GM21825 (cell line): ENCODE measurements around the gene ZNF646.
A peak's percentile ranks its signal among the peaks of the same experiment; 100 is the strongest.
"Not testable (repeated sequence)": the region's sequence is repeated elsewhere in the genome, so short reads cannot be mapped to it uniquely, and the experiment has no call there.

ENCODE experiments used
- ATAC-seq: cut with Tn5 transposase; IDR thresholded peaks from one replicate; pipeline ENCODE4 v1.9.1; 2021; ENCODE audit warnings: mild to moderate bottlenecking, moderate library complexity; ENCODE audit not compliant: unreplicated experiment

Gene ZNF646

DNA sequence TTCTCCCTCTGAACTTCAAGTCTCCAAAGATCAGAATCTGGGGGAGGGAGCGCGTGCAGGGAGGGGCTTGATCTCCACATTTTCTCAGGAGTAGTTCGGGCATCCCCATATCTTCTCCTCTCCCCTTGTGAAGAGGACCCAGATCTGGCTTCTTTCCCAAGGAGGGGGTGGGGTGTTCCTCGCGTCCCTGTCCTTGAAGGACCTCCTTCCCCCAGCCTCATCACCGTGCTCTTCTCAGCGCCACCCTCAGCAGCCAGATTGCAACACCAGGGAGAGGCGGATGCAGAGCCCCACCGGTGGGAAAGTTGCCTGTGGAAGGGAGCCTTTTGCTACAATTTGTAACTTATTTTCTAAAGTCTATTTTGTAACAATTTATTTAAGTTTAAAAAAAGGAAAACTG lies 8.9 kb downstream of the ZNF646 start:
- no peak for ATAC-seq

- ATAC-seq: no peak
Observed at GRCh38 chr16:31083556-31083955, 9.3 kb downstream of the ZNF646 start.

DNA sequence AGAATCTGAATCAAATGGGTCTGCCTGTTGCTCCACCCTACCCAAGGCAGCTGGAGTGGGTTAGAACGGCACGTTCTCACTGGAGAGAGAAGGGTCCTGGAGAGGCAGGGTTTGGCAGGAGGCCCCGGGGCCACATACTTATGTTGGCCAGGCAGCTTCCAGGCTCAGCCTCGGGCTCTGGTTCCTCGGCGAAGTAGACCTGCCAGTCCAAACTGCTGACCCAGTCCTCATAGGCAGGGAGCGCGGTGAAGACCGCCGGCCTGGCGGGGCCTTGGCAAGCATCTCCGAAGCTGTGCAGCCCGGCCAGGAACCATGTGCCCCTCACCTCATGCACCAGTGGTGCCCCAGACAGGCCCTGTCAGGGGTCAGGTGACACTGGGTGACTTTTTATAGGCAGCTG lies 9.8 kb downstream of the ZNF646 start:
- ATAC-seq: no peak

DNA sequence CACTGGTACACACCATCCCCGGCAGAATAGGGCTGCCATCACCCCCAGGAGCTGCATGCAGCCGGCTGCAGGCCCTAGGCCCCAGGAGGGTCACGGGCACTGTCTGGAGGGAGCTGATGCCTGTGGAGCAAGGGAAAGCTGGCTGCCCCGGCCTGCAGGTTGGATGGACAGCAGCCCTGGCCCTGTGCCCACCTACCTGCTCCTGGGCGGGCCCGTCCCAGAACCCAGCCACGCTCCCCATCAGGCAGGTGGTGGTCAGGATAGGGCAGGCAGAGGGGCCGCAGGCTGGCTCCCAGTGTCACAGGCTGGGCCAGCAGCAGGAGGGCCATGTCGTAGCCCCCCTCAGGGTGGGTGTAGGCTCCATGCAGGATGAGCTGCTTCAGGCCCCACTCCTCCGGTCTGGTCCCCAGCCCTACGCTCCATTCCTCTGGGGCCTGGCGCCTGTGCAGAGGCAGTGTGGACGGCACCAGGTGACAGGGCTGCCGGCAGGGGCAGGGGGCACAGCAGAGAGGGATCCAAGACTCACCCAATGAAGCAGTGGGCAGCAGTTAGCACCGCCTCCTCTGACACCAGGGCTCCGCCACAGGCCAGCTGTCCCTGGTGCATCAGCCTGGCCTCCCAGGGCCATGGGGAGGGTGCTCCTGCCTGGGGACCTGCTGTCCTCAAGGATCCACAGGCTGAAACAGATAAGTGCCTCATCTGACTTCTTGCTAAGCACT lies 10.5 kb downstream of the ZNF646 start:
- no peak for ATAC-seq

DNA sequence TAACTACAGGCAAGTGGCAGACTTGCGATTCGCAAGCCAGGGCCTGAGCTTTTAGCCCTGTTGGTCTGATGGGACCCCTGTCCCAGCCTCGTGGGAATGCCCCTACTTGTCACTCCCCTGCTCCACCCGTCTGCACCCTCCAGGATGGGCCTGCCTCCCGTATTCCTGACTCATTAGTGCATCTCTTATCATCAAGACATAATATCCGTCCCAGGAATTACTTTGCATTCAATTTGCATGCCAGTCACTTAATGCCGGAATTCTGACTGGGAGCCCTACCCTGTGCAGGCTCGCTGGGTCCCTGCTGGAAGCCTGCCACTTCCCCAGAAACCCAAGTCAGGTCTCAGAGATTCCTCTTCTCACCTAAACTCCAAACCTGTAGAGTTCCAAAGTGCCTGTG lies 11.2 kb downstream of the ZNF646 start:
- no peak for ATAC-seq

DNA sequence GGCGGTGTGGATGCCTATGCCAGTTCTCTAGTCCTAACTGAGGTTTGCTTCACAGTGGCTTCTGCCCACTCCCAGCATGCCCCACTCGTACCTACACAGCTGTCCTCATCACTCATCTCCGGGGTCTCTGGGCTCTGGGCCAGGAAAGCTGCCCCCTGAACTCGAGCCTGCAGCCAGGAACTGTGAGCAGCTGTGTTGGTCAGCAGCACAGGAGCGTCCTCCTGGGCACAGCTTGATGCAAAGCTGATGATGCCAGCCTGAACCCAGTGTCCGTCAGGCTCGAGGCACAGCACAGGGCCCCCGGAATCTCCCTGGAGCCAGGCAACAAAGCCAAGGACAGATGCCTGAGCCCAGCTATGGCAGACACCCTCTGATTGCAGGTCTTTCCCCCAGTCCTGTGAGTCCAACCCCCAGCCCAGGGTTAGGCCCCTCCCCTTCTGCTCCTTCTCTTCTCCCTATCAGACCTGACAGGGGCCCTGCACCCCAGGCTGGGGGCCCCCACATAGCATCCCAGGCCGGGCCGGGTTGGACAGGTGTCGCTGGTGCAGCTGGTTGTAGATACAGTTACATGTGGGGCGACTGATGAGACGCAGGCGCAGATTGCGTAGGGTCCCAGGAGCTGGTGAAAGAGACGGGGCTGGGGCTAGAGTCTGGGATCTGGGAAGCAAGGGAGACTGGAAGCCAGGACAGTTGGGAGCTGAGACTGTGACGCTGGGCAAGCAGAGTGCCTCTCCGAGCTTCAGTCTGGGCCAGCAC lies 11.8 kb downstream of the ZNF646 start:
- ATAC-seq: no peak

DNA sequence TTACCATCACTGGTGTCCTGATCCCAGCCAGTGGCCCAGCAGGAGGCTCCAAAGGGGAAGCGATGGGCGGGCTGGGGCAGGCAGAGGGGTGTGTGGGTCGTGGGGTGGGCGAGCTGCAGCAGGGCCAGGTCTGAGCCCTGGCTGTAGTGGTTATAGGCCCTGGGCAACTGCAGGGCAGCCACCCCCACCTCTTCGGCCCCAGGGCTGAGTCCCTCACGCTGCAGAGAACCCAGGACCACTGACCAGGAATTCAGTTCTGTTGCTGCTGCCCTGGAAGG lies 12.3 kb downstream of the ZNF646 start:
- no peak for ATAC-seq

DNA sequence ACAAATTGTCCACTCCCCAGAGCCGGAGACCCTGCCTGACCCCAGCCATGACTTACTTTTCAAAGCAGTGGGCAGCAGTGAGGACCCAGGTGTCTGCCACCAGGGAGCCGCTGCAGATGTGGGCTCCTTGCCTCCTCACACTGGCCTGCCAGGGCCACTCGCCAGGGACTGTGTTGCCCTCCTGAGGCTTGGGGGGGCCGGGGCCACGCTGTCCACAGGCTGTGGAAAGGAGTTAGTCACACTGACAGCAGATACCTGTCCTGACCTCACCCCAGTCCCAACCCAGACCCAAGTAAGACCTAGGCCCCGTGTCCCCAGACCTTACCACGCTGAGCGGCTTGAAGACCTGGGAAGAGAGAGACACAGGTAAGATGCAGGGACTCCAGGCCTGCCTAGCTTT lies 13.3 kb downstream of the ZNF646 start:
- ATAC-seq: no peak

GRCh38 chr16:31087971-31088370 lies 13.7 kb downstream of the ZNF646 start:
- ATAC-seq: no peak

DNA sequence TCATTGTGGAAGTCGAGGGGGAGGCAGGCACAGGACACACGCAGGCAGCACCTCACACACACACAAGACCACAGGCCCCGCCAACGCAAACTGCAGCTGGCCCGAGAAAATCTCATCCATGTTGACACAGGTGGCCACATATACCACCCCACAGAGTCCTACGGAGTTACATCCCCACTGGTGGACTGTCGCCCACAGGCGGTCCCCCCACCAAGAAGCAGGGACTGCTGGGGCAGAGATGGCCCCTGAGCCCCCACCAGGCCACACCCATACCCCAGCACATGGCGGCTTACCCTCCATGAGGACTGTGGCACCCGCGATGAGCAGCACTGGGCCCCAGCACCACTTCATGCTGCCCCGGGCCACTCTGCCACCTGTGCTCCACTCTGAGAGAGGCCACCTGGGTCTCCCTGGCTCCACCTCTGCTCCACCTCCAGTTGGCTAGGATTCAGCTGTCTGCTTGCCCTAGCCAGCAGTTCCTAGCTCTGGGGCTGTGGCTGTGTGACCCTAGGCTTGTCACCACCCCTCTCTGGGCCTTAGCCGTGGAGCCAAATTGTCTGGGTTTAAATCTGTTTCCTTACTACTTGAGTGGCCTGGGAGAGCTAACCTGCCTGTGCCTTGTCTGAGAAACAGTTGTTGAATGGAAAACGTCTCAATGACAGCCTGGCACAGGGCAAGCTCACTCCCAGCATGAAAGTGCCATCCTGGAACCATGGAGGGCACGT lies 14.4 kb downstream of the ZNF646 start, which contains the start of gene PRSS53:
Gene PRSS53, minus strand, starts transcription at position 485 of the 725 bp plus-strand sequence. Its CDS starts 134 bp downstream, at position 351.
- ATAC-seq: no peak

DNA sequence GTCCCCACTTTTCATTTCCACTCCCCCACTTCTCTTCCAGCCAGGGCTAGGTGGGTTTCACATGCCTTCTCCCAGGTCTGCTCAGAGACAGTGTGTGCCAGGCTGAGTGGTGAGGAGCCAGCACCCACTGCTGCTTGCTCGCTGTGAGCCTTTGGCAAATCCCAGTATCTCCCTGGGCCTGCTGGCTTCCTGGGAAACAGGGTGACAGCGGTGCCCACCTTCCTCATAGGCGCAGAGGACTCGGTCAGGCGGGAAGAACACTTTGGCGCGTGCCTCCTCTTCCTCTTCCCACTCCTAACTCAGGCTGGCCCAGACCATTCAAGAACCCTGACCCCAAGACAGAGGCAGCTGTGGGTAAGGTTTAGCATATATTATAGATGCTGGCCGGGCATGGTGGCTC lies 15.0 kb downstream of the ZNF646 start:
- no peak for ATAC-seq

DNA sequence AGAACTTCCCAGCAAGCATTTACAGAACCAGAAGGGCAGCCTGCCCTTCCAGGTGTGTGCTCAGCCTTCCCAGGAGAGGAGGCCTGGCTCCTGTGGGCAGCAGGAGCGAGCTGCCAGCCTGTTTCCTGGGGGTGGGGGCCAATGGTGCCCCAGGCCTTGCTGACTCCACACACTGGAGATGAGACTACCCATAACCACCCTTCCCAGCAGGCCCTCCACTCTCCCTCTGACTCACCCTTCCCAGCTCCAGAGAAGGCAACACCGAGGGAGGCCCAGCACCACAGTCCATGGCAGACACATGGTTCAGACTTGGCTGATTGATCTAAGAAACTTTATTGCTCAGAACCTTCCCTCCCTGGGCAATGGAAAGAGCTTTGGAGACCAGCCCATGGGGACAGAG lies 16.3 kb downstream of the ZNF646 start:
- ATAC-seq: no peak

GRCh38 chr16:31092330-31092729 lies 18.1 kb downstream of the ZNF646 start:
- no peak for ATAC-seq

DNA sequence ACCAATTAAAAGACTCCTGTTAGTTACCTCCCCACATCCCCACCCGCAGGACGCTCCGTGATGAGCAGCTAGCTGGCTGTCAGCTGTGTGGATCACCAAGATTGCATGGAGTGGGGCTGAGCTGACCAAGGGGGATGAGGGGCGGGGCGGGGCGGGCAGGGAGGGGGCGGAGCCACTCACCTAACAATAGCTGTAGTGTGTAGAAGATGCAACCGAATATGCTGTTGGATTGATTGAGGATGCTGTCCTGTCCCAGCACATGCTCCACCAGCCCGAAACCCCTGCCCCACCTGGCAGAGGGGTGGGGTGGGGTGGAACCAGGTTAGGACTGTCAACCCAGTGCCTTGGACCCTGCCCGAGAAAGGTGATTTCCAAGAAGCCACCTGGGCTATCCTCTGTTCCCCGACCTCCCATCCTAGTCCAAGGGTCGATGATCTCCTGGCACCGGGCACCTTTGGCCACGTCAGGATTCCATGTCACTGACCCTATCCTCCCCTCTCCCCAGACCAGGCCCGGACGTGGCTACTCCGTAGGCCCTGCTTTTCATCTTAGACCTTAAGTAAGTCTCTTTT lies 19.0 kb downstream of the ZNF646 start:
- no peak for ATAC-seq

DNA sequence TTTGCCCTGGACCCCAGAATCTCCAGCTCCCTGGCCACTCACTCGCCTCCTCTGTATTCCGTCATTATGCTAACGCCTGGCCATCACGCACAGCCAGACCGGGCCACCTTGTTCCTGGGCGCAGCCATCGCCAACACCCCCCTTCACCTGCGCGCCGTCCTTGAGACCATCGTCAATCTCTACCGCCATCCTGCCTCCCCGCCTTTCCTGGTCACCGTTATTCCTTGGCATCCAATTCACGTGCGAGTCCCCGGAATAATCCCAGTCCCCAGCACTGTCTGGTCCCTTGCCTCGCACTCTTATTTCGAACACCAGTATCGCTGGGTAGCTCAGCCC lies 19.8 kb downstream of the ZNF646 start:
- ATAC-seq: no peak

- ATAC-seq: peak; percentile 88
Observed at GRCh38 chr16:31094424-31095120, 20.4 kb downstream of the ZNF646 start, which contains the start of gene VKORC1. Gene VKORC1, minus strand, starts transcription at chr16:31094797. Its CDS starts 68 bp downstream, at chr16:31094729.

- no peak for ATAC-seq
Observed at GRCh38 chr16:31099860-31100638, 25.8 kb downstream of the ZNF646 start.

- not testable (repeated sequence) for ATAC-seq
Observed at GRCh38 chr16:31100876-31101641, 26.8 kb downstream of the ZNF646 start.

DNA sequence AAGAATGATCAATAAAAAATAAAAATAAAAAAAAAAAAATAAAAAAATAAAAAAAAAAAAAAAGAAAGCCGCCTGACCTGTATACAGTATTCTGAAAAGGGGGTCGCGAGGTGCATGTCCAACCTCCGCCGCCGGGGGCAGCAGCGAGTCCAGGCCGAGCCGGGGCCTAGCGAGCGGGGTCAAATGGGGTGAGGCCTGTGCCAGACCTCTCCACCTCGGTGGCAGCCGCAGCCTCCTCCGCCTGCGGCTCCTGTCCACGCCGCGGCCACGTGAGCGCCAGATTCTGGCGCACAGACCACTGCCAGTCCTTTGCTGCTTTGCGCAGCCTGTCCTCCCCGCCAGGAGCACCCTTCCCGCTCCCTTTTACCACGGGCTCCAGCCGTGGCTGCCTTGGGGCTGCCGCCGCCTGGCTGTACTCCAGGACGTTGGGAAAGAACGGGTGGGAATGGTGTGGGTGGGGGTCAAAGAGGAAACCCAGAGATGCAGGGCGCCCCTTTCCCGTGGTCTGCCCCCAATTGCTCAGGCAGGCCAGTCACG lies 31.5 kb downstream of the ZNF646 start:
- ATAC-seq: no peak
